Measurements from ENCODE around the gene CYTL1. TPM values are rescaled to one million over a fixed set of nuclear protein-coding genes. Genes with fewer than 3 reads are reported as not detected.

CYTL1 gene
- total and polyA plus RNA-seq, 9 of the 15 experiments (the other 6 are each of a cell fraction or from before 2014, with no cell fraction given): not detected

- TF ChIP-seq ZBTB5 (IDR thresholded peaks at IDR 0.05) (no peak), ZNF197 (CRISPR knock-in tag; IDR thresholded peaks at IDR 0.05; ENCODE audit: low read depth) (no peak), BDP1 (IDR thresholded peaks at IDR 0.05; ENCODE audit: insufficient read depth, insufficient read length) (no peak), SMARCE1 (IDR thresholded peaks at IDR 0.05) (no peak), HNRNPUL1 (IDR thresholded peaks at IDR 0.05; ENCODE audit: low read length) (no peak), ZNF408 (CRISPR knock-in tag; IDR thresholded peaks at IDR 0.05; ENCODE audit: low read depth) (no peak), NFYB (IDR thresholded peaks at IDR 0.05; ENCODE audit: extremely low read depth, insufficient read length) (no peak)
- TF ChIP-seq, protein P1, sequence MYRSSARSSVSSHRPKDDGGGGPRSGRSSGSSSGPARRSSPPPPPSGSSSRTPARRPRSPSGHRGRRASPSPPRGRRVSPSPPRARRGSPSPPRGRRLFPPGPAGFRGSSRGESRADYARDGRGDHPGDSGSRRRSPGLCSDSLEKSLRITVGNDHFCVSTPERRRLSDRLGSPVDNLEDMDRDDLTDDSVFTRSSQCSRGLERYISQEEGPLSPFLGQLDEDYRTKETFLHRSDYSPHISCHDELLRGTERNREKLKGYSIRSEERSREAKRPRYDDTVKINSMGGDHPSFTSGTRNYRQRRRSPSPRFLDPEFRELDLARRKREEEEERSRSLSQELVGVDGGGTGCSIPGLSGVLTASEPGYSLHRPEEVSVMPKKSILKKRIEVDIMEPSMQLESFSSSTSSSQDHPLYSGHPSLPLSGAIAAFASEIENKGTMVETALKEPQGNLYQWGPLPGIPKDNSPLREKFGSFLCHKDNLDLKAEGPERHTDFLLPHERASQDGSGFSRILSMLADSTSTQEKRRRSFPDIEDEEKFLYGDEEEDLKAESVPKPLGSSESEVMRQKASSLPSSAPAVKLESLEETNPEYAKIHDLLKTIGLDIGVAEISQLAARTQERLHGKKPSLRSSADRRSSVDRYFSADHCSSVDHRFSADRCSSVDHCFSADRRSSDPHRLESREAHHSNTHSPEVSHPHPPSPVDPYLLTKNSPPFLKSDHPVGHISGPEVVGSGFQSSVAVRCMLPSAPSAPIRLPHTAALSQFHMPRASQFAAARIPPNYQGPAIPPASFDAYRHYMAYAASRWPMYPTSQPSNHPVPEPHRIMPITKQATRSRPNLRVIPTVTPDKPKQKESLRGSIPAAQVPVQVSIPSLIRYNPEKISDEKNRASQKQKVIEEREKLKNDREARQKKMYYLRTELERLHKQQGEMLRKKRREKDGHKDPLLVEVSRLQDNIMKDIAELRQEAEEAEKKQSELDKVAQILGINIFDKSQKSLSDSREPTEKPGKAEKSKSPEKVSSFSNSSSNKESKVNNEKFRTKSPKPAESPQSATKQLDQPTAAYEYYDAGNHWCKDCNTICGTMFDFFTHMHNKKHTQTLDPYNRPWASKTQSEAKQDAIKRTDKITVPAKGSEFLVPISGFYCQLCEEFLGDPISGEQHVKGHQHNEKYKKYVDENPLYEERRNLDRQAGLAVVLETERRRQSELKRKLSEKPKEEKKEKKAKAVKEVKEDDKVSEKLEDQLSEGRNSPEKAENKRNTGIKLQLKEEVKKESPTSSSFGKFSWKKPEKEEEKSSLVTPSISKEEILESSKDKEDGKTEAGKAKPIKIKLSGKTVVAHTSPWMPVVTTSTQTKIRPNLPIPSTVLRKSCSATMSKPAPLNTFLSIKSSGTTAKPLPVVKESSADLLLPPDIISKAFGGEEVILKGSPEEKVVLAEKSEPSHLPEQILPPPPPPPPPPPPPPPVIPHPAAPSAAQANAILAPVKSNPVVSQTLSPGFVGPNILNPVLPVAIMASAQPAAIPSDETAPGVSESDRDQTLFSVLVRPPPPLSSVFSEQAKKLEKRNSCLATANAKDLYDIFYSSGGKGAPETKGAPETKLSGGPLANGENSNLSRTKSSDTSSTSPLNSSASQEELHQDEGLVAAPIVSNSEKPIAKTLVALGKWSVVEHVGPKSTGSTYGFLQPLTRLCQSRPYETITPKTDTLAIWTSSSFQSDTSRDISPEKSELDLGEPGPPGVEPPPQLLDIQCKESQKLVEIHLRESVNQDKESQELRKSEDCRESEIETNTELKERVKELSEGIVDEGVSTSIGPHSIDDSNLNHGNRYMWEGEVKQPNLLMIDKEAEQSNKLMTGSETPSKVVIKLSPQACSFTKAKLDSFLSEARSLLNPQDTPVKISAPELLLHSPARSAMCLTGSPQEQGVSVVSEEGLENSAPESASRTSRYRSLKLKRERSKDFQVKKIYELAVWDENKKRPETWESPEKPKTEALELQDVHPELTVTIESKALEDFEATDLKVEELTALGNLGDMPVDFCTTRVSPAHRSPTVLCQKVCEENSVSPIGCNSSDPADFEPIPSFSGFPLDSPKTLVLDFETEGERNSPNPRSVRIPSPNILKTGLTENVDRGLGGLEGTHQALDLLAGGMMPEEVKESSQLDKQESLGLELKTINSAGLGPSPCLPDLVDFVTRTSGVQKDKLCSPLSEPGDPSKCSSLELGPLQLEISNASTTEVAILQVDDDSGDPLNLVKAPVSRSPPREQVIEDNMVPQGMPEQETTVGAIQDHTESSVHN (IDR thresholded peaks at IDR 0.05; ENCODE audit: borderline replicate concordance in 1 of 2, low read depth in 1 of 2): no peak
- ATAC-seq (no peak), DNase-seq (ENCODE audit: extremely low read depth in 1 of 4, low spot score in 3 of 4) (no peak), FAIRE-seq (no peak)
- Histone ChIP-seq H3K4me2 (ENCODE audit: insufficient read depth, low read length) (no peak overlapping the region), H2AFZ (ENCODE audit: low read depth, low read length) (no peak overlapping the region), H3K27ac (ENCODE audit: extremely low read depth, low read depth, low read length) (no peak overlapping the region), H3K27me3 (ENCODE audit: control insufficient read depth in 2 of 2, insufficient read depth in 2 of 2, low read length in 2 of 2) (peaks cover 8 to 59% of the 10 kb centered on the region in 2 experiments; a peak in 4 of 5 replicates), H3K4me1 (replicated peaks in 1 of 2; ENCODE audit: control insufficient read depth in 2 of 2, insufficient read depth in 2 of 2, low read length in 2 of 2) (peaks cover 0 to 10% of the 10 kb centered on the region in 2 experiments; a peak in 3 of 5 replicates), H3K9me3 (replicated peaks; ENCODE audit: control insufficient read depth, insufficient read depth, low read depth, low read length) (no peaks in the 10 kb centered on the region), H4K20me1 (replicated peaks; ENCODE audit: control insufficient read depth, insufficient read depth, low read length) (no peaks in the 10 kb centered on the region), H3K79me2 (ENCODE audit: control insufficient read depth, insufficient read depth, low read length) (no peaks in the 10 kb centered on the region), H3K36me3 (ENCODE audit: control insufficient read depth, insufficient read depth, low read length) (no peaks in the 10 kb centered on the region), H3K4me3 (no peak overlapping the region), H3K9me1 (ENCODE audit: control insufficient read depth, insufficient read depth, low read length) (no peaks in the 10 kb centered on the region), H3K9ac (ENCODE audit: insufficient read depth in 1 of 2, low read depth in 2 of 2, low read length in 2 of 2) (no peak overlapping the region)
- POLR2A ChIA-PET: no interaction called here
- in situ Hi-C loops (cut with MboI) (no loop called here), intact Hi-C loops (cut with micrococcal nuclease) (no loop called here)
- CTCF ChIA-PET (ENCODE audit: low intra/inter-chr PET ratio): no interaction called here
- BruUV-seq (replicated peaks): no TSS peak
- 0% methylated on average over 5 of the region's 5 CpGs for WGBS (ENCODE audit: insufficient coverage, low coverage, missing lambda C conversion rate)
These were observed 32.4 kb downstream of the CYTL1 start for GRCh38 chr4:4986841-4987240.
